ENCODE measurements around the gene FAM184A.

FAM184A gene

DNA sequence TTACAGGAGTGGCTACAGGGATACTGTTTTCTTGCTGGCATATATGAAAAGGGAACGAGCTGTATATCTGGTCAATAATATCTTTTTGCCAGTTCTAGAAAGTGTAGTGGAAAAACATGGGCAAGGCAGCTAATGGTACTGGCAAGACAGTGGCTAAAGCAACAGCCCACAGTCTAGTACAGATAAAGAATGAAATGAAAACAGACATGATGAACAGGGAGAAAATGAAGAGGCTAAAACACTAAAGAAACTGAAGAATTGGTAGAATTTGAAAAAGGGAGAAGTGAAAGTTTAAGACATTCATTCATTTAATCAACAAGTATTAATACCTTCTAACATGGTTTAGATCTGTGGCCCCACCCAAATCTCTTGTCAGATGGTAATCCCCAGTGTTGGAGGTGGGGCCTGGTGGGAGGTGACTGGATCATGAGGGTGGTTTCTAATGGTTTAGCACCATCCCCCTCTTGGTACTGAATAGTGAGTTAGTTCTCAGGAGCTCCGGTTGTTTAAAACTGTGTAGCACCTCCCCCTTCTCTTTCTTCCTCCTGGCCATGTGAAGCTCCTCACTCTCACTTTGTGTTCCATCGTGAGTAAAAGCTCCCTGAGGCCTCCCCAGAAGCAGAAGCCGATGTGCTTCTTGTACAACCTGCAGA lies 18.1 kb downstream of the FAM184A start:
- no peaks in the 10 kb centered on the region for H3K27me3 ChIP-seq (ENCODE audit: insufficient read depth, poor library complexity, severe bottlenecking)
- TF ChIP-seq CTCF (IDR thresholded peaks at IDR 0.05; ENCODE audit: poor library complexity, severe bottlenecking): no peak
- H3K27ac ChIP-seq (ENCODE audit: poor library complexity, severe bottlenecking): no peak overlapping the region
- no peaks in the 10 kb centered on the region for H3K4me1 ChIP-seq (ENCODE audit: insufficient read depth, poor library complexity, severe bottlenecking)
- no peak overlapping the region for H3K4me3 ChIP-seq (ENCODE audit: severe bottlenecking)
- H3K36me3 ChIP-seq (ENCODE audit: low read depth): no peaks in the 10 kb centered on the region
- no peaks in the 10 kb centered on the region for H3K9me3 ChIP-seq (ENCODE audit: severe bottlenecking)
- DNase-seq (ENCODE audit: low spot score) (no peak), ATAC-seq (ENCODE audit: low read depth) (no peak)

- H3K4me1 ChIP-seq (ENCODE audit: insufficient read depth, poor library complexity, severe bottlenecking): no peaks in the 10 kb centered on the region
- no peaks in the 10 kb centered on the region for H3K9me3 ChIP-seq (ENCODE audit: severe bottlenecking)
- H3K27me3 ChIP-seq (ENCODE audit: insufficient read depth, poor library complexity, severe bottlenecking): no peaks in the 10 kb centered on the region
- ATAC-seq (ENCODE audit: low read depth) (no peak), DNase-seq (ENCODE audit: low spot score) (no peak)
- no peaks in the 10 kb centered on the region for H3K36me3 ChIP-seq (ENCODE audit: low read depth)
- no peak overlapping the region for H3K4me3 ChIP-seq (ENCODE audit: severe bottlenecking)
- no peak for TF ChIP-seq CTCF (IDR thresholded peaks at IDR 0.05; ENCODE audit: poor library complexity, severe bottlenecking)
- no peak overlapping the region for H3K27ac ChIP-seq (ENCODE audit: poor library complexity, severe bottlenecking)
Observed at GRCh38 chr6:119055069-119055468, 23.4 kb downstream of the FAM184A start.

DNA sequence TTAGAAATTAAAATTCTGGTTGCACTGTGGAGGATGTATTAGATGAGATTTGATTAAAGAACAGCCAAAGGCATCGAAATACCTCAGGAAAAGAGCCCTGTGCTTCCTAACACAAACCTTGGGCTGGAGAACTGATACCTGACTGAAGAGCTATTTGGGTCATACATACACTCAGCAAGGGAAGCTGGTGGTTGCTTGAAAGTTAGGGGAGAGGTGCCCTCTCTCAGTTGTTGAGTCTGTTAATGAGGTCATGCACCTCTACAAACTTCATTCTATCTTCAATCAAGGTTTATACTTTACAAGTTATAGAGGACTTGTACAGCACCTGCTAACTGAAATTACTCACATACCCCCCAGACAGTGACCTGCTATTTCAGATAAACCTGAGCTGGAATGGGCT lies 25.5 kb downstream of the FAM184A start:
- H3K27me3 ChIP-seq (ENCODE audit: insufficient read depth, poor library complexity, severe bottlenecking): no peaks in the 10 kb centered on the region
- H3K36me3 ChIP-seq (ENCODE audit: low read depth): no peaks in the 10 kb centered on the region
- H3K9me3 ChIP-seq (ENCODE audit: severe bottlenecking): no peaks in the 10 kb centered on the region
- H3K4me3 ChIP-seq (ENCODE audit: severe bottlenecking): no peak overlapping the region
- ATAC-seq (ENCODE audit: low read depth) (no peak; the same call in 2 of the 3 replicates), DNase-seq (ENCODE audit: low spot score) (no peak)
- no peak for TF ChIP-seq CTCF (IDR thresholded peaks at IDR 0.05; ENCODE audit: poor library complexity, severe bottlenecking)
- no peaks in the 10 kb centered on the region for H3K4me1 ChIP-seq (ENCODE audit: insufficient read depth, poor library complexity, severe bottlenecking)
- no peak overlapping the region for H3K27ac ChIP-seq (ENCODE audit: poor library complexity, severe bottlenecking)

DNA sequence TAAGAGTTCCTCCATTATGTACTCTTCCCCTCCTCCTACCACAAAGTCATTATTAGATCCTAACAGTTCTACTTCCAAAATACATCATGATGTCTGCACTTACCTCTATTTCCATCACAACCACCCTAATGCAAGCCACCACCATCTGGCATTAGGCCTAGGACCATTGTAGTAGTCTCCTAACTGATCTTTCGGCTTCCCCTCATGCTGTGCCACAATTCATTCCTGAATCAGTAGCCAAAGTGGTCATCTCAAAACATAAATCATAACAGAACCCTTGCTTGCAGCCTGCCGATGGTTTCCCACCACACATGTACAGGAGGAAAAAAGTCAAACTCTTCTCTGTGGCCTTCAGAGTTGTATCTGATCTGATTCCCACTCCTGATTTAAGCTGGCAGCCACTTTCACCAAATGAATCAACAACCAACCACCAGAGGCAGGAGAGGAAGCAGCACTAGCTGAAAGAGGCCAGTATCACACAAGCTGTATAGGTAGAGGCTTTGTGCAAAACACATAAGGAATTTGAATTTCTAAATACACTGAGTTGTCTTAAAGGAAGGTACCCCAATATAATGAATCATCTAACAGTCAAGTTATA lies 26.1 kb downstream of the FAM184A start:
- H3K27ac ChIP-seq (ENCODE audit: poor library complexity, severe bottlenecking): no peak overlapping the region
- H3K27me3 ChIP-seq (ENCODE audit: insufficient read depth, poor library complexity, severe bottlenecking): no peaks in the 10 kb centered on the region
- H3K36me3 ChIP-seq (ENCODE audit: low read depth): no peaks in the 10 kb centered on the region
- ATAC-seq (ENCODE audit: low read depth) (0 out of 3 replicates have a peak, but pooled peaks have one; percentile 25), DNase-seq (ENCODE audit: low spot score) (no peak)
- TF ChIP-seq CTCF (IDR thresholded peaks at IDR 0.05; ENCODE audit: poor library complexity, severe bottlenecking): no peak
- no peaks in the 10 kb centered on the region for H3K4me1 ChIP-seq (ENCODE audit: insufficient read depth, poor library complexity, severe bottlenecking)
- no peaks in the 10 kb centered on the region for H3K9me3 ChIP-seq (ENCODE audit: severe bottlenecking)
- H3K4me3 ChIP-seq (ENCODE audit: severe bottlenecking): no peak overlapping the region

GRCh38 chr6:119044255-119044654 lies 34.2 kb downstream of the FAM184A start:
- H3K27ac ChIP-seq (ENCODE audit: poor library complexity, severe bottlenecking): no peak overlapping the region
- DNase-seq (ENCODE audit: low spot score) (no peak), ATAC-seq (ENCODE audit: low read depth) (no peak)
- H3K4me1 ChIP-seq (ENCODE audit: insufficient read depth, poor library complexity, severe bottlenecking): no peaks in the 10 kb centered on the region
- no peaks in the 10 kb centered on the region for H3K27me3 ChIP-seq (ENCODE audit: insufficient read depth, poor library complexity, severe bottlenecking)
- no peak overlapping the region for H3K4me3 ChIP-seq (ENCODE audit: severe bottlenecking)
- no peak for TF ChIP-seq CTCF (IDR thresholded peaks at IDR 0.05; ENCODE audit: poor library complexity, severe bottlenecking)
- H3K36me3 ChIP-seq (ENCODE audit: low read depth): no peaks in the 10 kb centered on the region
- no peaks in the 10 kb centered on the region for H3K9me3 ChIP-seq (ENCODE audit: severe bottlenecking)
